Peyer's patch (tissue), 4 donors: ENCODE results near the gene ELOVL7.

ENCODE experiments used
- POLR2A ChIP-seq, 2 donors: fragments of 450-650 bp; IDR thresholded peaks; one replicate each; pipeline ENCODE4 v1.5.1; 2017; ENCODE audit warnings: antibody characterized with exemption in 2 of 2, mild to moderate bottlenecking in 2 of 2, moderate library complexity in 2 of 2
- TF ChIP-seq, protein P1 (sequence below), 6 experiments: fragments of 450-650 bp in 4 of 6; fragments of 200-600 bp in 2 of 6; sonication (generic) in 1 of 6; IDR thresholded peaks; one replicate each; pipeline ENCODE4 v1.5.1; 2017 to 2019; ENCODE audit warnings: antibody characterized with exemption in 6 of 6, mild to moderate bottlenecking in 3 of 6, moderate library complexity in 1 of 6

DNA sequence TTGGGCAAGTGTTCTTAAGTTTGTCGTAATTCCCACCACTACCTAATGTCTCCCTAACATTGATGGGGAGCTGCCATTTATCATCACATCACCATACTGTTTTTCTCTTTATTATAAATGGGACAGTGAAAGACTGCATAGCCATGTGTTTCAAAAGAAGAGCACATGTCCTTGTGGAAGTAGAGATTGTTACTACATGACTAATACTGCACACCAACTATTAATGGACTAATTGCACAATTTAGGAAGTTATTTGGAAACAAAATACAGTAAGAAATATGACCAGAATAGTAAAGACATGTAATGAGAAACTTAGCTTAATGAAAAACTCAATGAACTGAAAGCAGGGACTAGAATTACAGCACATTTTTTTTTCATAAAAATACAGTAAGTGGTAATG, 12.0 kb upstream of the ELOVL7 start:
- TF ChIP-seq, protein P1, sequence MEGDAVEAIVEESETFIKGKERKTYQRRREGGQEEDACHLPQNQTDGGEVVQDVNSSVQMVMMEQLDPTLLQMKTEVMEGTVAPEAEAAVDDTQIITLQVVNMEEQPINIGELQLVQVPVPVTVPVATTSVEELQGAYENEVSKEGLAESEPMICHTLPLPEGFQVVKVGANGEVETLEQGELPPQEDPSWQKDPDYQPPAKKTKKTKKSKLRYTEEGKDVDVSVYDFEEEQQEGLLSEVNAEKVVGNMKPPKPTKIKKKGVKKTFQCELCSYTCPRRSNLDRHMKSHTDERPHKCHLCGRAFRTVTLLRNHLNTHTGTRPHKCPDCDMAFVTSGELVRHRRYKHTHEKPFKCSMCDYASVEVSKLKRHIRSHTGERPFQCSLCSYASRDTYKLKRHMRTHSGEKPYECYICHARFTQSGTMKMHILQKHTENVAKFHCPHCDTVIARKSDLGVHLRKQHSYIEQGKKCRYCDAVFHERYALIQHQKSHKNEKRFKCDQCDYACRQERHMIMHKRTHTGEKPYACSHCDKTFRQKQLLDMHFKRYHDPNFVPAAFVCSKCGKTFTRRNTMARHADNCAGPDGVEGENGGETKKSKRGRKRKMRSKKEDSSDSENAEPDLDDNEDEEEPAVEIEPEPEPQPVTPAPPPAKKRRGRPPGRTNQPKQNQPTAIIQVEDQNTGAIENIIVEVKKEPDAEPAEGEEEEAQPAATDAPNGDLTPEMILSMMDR (IDR thresholded peaks at IDR 0.05) = no peak
- no peak for TF ChIP-seq POLR2A (IDR thresholded peaks at IDR 0.05)
